Right cardiac atrium (tissue), 5 donors: ENCODE results near the gene ARL1. TPM values are rescaled to one million over a fixed set of nuclear protein-coding genes. Genes with fewer than 3 reads are reported as not detected.
"Not testable (repeated sequence)": the region's sequence is repeated elsewhere in the genome, so short reads cannot be mapped to it uniquely, and the experiment has no call there.

Source experiments
- ATAC-seq, 2 donors: fragments of 200-7000 bp; cut with Tn5 transposase; one replicate each; pipeline versions ENCODE4 v1.8.0 to v1.9.1; 2020; ENCODE audit warnings: moderate library complexity in 2 of 2, mild to moderate bottlenecking in 1 of 2
- DNase-seq, 3 donors: peaks; one replicate each; pipeline ENCODE4 v3.0.0-alpha.2; 2020
- H3K27ac ChIP-seq: one replicate; pipeline ENCODE4 v1.5.1; 2013; ENCODE audit warnings: mild to moderate bottlenecking, low read length, control low read depth, moderate library complexity
- H3K27me3 ChIP-seq: one replicate; pipeline ENCODE4 v1.6.1; 2013; ENCODE audit not compliant: control insufficient read depth, insufficient read depth
- H3K4me1 ChIP-seq: one replicate; pipeline ENCODE4 v1.6.1; 2013; ENCODE audit warnings: low read length; ENCODE audit not compliant: control insufficient read depth, insufficient read depth
- H3K4me3 ChIP-seq: one replicate; pipeline ENCODE4 v1.5.1; 2013; ENCODE audit warnings: low read length, control low read depth
- H3K9me3 ChIP-seq: one replicate; pipeline ENCODE4 v1.6.1; 2013; ENCODE audit warnings: low read length; ENCODE audit not compliant: control insufficient read depth
- WGBS: extraction: QIAGEN DNeasy Blood & Tissue Kit; methylation state at CpG from one replicate; pipeline ENCODE4 v1.1.7; 2013; 5-methylcytosine and 5-hydroxymethylcytosine counted together
- intact Hi-C, 4 donors: fragments of 100-400 bp; cut with DNase I; formaldehyde crosslinking; loops; one replicate each; pipeline versions ENCODE4 v1.11.0 to v1.14.0; 2022 to 2023
- long read RNA-seq, 4 donors: library from polyadenylated mRNA; unstranded; transcript quantifications; one replicate each; pipeline ENCODE4 v2.0.0, GENCODE V29; 2020 to 2021
- polyA plus RNA-seq: library from polyadenylated mRNA; stranded (reverse); fragments of 200-250 nt; gene quantifications from one replicate; pipeline ENCODE4 v1.2.3, GENCODE V29; 2013
- total RNA-seq, 4 donors: library from RNA; stranded (reverse); fragmentation: NEBNext Ultra II Directional; extraction: Animal tissue kit (Norgen Biotek cat#: 25700); gene quantifications; one replicate each; pipeline ENCODE4 v1.2.1, GENCODE V29; 2021
- donor health status: healthy with polysubstance abuse.
- donor health status: DM: no; HTN: yes; CAD: no.
- donor health status: DM: no; HTN: no; CAD: no.
- donor health status: DM: no; HTN: yes; CAD: no; lungs with severe emphysema.
- donor health status: DM: yes; HTN: yes; CAD: no.

ARL1 gene
- total RNA-seq (100 to 1,000 TPM in 3 of 4 donors, 10 to 100 TPM in 1; 85.0 to 114 (median 104) TPM), polyA plus RNA-seq (45.7 TPM)
- long read RNA-seq, donor 1, transcript ARL1-201 (6 exons, 3,241 nt) = major isoform, 177 of 190 reads
- long read RNA-seq, donor 1, partial matches to known transcripts = 4 of 190 reads
- long read RNA-seq, donor 1, other reads (novel, unspliced or antisense) = 8 of 190 reads
- long read RNA-seq, donor 2, transcript ARL1-201 (6 exons, 3,241 nt) = major isoform, 74 of 85 reads
- long read RNA-seq, donor 2, partial matches to known transcripts = 2 of 85 reads
- long read RNA-seq, donor 2, other reads (novel, unspliced or antisense) = 6 of 85 reads
- long read RNA-seq, donor 3, transcript ARL1-201 (6 exons, 3,241 nt) = major isoform, 468 of 517 reads
- long read RNA-seq, donor 3, transcript ARL1-203 (5 exons, 1,231 nt) = minor isoform, 13 of 517 reads
- long read RNA-seq, donor 3, partial matches to known transcripts = 8 of 517 reads
- long read RNA-seq, donor 3, other reads (novel, unspliced or antisense) = 22 of 517 reads
- long read RNA-seq, donor 4, transcript ARL1-201 (6 exons, 3,241 nt) = major isoform, 80 of 85 reads
- long read RNA-seq, donor 4, partial matches to known transcripts = 1 of 85 reads
- long read RNA-seq, donor 4, other reads (novel, unspliced or antisense) = 4 of 85 reads

GRCh38 chr12:101407436-101408345 lies at the start of gene ARL1:
ARL1 (minus strand) TSS chr12:101407772; CDS start chr12:101407645, 127 bp downstream.
- Histone ChIP-seq H3K27ac (peak within 1 kb of the TSS; percentile 44), H3K4me3 (peak within 1 kb of the TSS; percentile 42), H3K4me1 (no peaks in the 10 kb centered on the region), H3K27me3 (no peaks in the 10 kb centered on the region), H3K9me3 (no peaks in the 10 kb centered on the region)
- peak; percentile 88 to 94 (median 94) for DNase-seq
- peak; percentile 96 for ATAC-seq
- intact Hi-C loops = no loop called here
- WGBS = under 1% methylated on average over 71 of the region's 71 CpGs

DNA sequence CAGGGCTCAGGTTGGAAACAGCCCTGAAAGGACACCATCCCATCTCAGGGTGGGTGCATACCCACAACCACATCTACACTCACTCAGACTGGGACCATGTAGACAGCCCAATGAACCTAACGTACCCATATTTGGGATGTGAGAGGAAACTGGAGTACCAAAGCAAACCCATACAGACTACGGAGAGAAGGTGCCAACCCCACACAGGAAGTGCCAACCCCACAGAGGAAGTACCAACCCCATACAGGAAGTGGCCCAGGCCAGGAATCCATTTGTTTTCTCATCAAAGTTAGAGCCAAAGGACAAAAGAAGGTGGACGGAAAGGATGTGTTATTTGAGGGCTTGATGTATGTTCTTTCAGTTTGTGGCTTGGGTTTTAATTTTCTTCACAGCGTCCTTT lies 48.1 kb upstream of the ARL1 start:
- no peak overlapping the region for H3K27ac ChIP-seq
- H3K4me3 ChIP-seq = no peak overlapping the region
- no peaks in the 10 kb centered on the region for H3K9me3 ChIP-seq
- intact Hi-C loops = no loop called here
- no peaks in the 10 kb centered on the region for H3K27me3 ChIP-seq
- no peaks in the 10 kb centered on the region for H3K4me1 ChIP-seq
- ATAC-seq (no peak), DNase-seq (no peak)
- WGBS = 66% methylated on average over 4 of the region's 4 CpGs

DNA sequence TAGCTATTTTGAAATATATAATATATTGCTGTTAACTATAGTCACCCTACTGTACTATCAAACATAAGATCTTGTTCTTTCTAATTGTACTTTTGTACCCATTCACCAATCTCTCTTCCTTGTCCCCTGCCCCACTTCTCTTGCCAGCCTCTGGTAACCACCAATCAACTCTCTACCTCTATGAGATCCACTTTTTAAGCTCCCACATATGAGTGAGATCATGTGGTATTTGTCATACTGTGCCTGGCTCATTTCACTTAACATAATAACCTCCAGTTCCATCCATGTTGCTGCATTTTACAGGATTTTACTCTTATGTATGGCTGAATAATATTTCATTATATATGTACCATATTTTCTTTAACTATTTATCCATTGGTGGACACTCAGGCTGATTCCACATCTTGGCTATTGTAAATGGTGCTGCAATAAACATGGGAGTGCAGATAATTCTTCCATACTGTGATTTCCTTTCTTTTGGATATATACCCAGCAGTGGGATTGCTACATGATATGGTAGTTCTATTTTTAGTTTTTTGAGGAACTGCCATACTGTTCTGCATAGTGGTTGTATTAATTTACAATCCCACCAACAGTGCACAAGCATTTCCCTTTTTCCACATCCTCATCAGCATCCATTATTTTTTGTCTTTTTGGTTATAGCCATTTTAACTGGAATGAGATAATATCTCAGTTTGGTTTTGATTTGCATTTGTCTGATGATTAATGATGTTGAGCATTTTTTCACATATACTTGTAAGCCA lies 34.1 kb upstream of the ARL1 start:
- Histone ChIP-seq H3K4me1 (no peaks in the 10 kb centered on the region), H3K27ac (no peak overlapping the region), H3K9me3 (no peaks in the 10 kb centered on the region), H3K27me3 (no peaks in the 10 kb centered on the region), H3K4me3 (no peak overlapping the region)
- intact Hi-C loops = no loop called here
- no peak for ATAC-seq
- DNase-seq = no peak

- Histone ChIP-seq H3K27me3 (no peaks in the 10 kb centered on the region), H3K9me3 (no peaks in the 10 kb centered on the region), H3K4me3 (no peak overlapping the region), H3K4me1 (no peaks in the 10 kb centered on the region), H3K27ac (no peak overlapping the region)
- intact Hi-C loops = no loop called here
- 71% methylated on average over 5 of the region's 5 CpGs for WGBS
- ATAC-seq (no peak), DNase-seq (no peak)
Observed at GRCh38 chr12:101439236-101439635, 31.7 kb upstream of the ARL1 start.

DNA sequence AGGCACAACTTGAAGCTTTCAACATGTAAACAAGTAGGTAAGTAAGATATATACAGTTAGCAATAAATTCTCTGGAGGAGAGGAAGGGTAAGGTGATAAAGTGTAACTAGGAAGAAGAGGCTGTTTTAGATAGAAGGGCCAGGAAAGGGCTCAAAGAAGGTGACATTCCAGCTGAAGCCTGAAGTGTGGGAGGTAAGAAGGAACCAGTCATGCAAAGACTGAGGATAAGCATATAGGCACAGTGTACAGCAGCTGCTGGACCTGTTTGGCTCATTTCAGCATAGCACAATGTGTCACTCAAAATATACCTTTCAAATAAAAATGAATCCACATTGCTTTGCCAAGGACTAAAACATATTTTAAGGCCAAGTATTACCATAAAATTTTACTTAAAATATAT lies 28.6 kb upstream of the ARL1 start:
- Histone ChIP-seq H3K4me3 (no peak overlapping the region), H3K27ac (no peak overlapping the region), H3K4me1 (no peaks in the 10 kb centered on the region), H3K9me3 (no peaks in the 10 kb centered on the region), H3K27me3 (no peaks in the 10 kb centered on the region)
- intact Hi-C loops = no loop called here
- ATAC-seq = no peak
- no peak for DNase-seq

DNA sequence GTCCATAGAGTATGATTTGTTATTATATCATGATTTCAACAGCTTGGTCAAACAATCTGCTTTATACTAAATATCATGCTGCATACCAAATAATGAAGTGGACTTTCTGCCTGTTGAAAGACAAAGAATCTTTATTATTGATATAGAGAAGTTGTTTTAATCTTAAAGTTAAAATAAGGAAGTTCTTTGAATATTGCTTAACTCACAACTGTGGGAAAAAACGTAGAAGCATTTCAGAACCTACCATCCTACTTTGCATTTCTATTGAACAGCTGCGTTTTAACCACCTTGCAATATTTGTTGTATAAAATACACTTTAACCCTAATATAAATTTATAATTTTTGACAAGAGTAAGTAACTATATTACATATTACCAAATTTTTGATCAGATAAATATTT lies 22.9 kb upstream of the ARL1 start:
- intact Hi-C loops = no loop called here
- no peak for DNase-seq
- Histone ChIP-seq H3K27me3 (no peaks in the 10 kb centered on the region), H3K27ac (no peak overlapping the region), H3K4me3 (no peak overlapping the region), H3K9me3 (no peaks in the 10 kb centered on the region), H3K4me1 (no peaks in the 10 kb centered on the region)
- WGBS = 62% methylated on average over 2 of the region's 2 CpGs
- ATAC-seq = no peak

GRCh38 chr12:101424620-101425019 lies 17.0 kb upstream of the ARL1 start:
- ATAC-seq = no peak
- intact Hi-C loops = no loop called here
- no peaks in the 10 kb centered on the region for H3K4me1 ChIP-seq
- no peak overlapping the region for H3K4me3 ChIP-seq
- no peaks in the 10 kb centered on the region for H3K27me3 ChIP-seq
- no peak overlapping the region for H3K27ac ChIP-seq
- 67% methylated on average over 2 of the region's 2 CpGs for WGBS
- DNase-seq = no peak
- no peaks in the 10 kb centered on the region for H3K9me3 ChIP-seq

GRCh38 chr12:101422066-101422465 lies 14.5 kb upstream of the ARL1 start:
- DNase-seq, intact Hi-C loops, H3K9me3 ChIP-seq, H3K4me1 ChIP-seq, ATAC-seq, H3K27me3 ChIP-seq, H3K27ac ChIP-seq, H3K4me3 ChIP-seq: not testable (repeated sequence)
- 90% methylated on average over 4 of the region's 4 CpGs for WGBS

- H3K9me3 ChIP-seq = no peaks in the 10 kb centered on the region
- no peak overlapping the region for H3K4me3 ChIP-seq
- DNase-seq = no peak
- intact Hi-C loops = loop anchor here in 1 of 4 donors (10.0 kb wide), 1 partner anchor 420 kb away; the partner anchor contains the start of gene GNPTAB
- 94% methylated on average over 1 of the region's 1 CpG for WGBS
- no peaks in the 10 kb centered on the region for H3K4me1 ChIP-seq
- no peak overlapping the region for H3K27ac ChIP-seq
- no peaks in the 10 kb centered on the region for H3K27me3 ChIP-seq
- ATAC-seq = no peak
Observed at GRCh38 chr12:101415228-101415627, 7.7 kb upstream of the ARL1 start.

DNA sequence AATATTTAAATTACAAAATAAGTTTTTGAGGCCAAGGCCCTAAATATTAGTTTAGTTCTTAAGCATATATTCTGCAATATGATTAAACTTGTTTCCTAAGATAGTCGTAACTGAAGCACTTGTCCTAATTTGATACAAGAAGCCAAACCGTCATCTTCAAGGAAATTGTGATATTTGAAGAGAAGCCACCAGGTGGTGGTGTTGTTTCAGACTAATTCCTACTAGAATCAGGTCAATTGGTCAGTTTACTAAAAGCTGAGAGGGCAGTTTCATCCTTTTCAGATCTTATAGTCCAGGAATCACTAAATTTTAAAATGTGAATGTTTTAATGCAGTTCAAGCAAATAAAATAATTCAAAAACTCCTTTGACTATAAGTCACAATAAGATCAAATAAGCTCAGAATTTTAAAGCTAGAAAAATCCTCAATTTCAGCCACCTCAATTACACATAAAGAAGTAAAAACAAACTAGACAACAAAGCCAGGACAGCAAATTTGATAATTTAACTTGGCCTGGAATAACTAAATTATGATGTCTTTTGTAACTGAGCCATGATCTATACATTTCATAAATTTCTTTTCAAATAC lies 7.1 kb upstream of the ARL1 start:
- intact Hi-C loops = loop anchor here in 1 of 4 donors (10.0 kb wide), 1 partner anchor 420 kb away; the partner anchor contains the start of gene GNPTAB
- Histone ChIP-seq H3K27me3 (no peaks in the 10 kb centered on the region), H3K4me1 (no peaks in the 10 kb centered on the region), H3K4me3 (no peak overlapping the region), H3K9me3 (no peaks in the 10 kb centered on the region), H3K27ac (no peak overlapping the region)
- DNase-seq = no peak
- peak in 1 of 2 donors; percentile 46 for ATAC-seq
- WGBS = under 1% methylated on average over 2 of the region's 2 CpGs
